Stimulated activated naive CD8-positive, alpha-beta T cell treated with anti-CD3 and anti-CD28 coated beads, Interleukin-15, Interleukin-2, amounts not matched to agents 100 U/mL and 50 U/mL, for 24 hours (primary cell): ENCODE data around the gene REP15.
"Not testable (repeated sequence)": the region's sequence is repeated elsewhere in the genome, so short reads cannot be mapped to it uniquely, and the experiment has no call there.

ENCODE experiments used
- ATAC-seq: fragments of 150-1000 bp; cut with Tn5 transposase; one replicate; pipeline ENCODE4 v1.10.0; 2021
- DNase-seq: peaks from one replicate; pipeline ENCODE4 v3.0.0; 2021

REP15 gene

GRCh38 chr12:27696864-27697564 lies 767 bp downstream of the REP15 start:
- ATAC-seq, result no peak
- DNase-seq, result no peak

DNA sequence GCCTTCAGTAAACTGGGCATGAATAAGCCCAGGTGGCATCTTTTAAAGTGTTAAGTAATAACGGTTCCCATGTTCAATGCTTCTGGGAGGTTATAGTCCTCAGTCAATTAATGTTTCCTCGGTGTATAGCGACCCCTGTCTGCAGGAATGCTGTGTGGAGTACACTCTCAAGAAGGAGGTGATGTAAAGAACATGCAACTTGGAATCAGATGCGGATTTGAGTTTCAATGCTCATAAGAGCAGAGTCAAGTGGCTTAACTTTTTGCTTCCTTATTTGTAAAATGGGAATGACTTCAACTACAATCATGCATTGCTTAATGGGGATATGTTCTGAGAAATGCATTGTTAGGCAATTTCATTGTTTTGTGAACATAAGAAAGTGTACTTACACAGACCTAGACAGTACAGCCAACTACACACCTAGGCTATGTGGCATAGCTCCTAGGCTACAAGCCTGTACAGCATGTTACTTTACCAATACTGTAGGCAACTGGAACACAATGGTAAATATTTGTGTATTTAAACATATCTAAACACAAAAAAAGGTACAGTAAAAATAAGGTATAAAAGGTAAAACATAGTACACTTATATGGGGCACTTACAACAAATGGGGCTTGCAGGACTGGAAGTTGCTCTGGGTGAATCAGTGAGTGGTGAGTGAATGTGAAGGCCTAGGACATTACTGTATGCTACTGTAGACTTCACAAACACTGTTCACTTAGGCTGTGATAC lies 7.6 kb downstream of the REP15 start:
- peak; percentile 92 for ATAC-seq
- DNase-seq, result peak; percentile 77

DNA sequence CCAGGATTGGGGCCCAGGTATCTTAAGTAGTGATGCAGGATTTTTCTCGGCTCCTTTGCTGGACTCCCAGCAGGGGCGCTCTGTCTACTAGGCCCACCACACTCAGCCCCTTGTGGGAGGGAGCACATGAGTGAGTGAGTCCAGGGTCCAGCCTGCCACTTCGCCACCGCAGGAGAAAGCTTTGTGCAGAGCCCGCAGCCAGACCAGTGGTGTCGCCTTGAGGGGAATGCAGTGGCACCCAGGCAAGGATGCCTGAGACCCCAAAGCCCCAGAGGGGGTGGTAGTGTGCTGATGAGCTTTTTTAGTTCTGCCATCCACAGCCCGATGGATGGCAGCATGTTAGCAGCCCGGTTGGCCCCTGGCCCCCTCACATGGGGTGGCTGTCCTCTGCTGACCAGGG lies 9.0 kb downstream of the REP15 start:
- ATAC-seq (no peak), DNase-seq (no peak)

- no peak for ATAC-seq
- no peak for DNase-seq
Measured at GRCh38 chr12:27707216-27707615, 11.0 kb downstream of the REP15 start.

DNA sequence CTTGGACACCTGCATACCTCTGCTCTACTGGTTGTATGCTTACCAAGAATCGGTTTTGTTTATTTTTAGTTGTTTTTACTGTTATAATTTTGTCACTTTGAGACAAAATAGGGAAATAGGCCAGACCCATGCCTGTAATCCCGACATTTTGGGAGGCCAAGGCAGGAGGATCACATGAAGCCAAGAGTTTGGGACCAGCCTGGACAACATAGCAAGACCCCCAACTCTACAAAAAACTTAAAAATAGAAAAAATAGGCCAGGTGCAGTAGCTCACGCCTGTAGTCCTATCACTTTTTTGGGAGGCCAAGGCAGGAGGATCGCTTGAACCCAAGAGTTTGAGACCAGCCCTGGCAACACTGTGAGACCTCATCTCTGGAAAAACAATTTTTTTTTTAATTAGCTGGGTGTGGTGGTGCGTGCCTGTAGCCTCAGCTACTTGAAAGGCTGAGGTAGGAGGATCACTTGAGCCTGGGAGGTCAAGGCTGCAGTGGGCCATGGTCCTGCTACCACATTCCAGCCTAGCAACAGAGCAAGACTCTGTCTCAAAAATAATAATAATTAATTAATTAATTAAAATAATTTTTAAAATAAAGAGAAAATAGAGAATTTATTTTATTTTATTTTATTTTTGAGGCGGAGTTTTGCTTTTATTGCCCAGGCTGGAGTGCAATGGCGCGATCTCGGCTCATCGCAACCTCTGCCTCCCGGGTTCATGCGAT lies 13.1 kb downstream of the REP15 start:
- ATAC-seq, result no peak

GRCh38 chr12:27709932-27710591 lies 13.8 kb downstream of the REP15 start:
- peak; percentile 25 for DNase-seq
- peak; percentile 45 for ATAC-seq

More for the DNA sequence above, 13.1 kb downstream of the REP15 start:
- DNase-seq, result no peak

GRCh38 chr12:27710592-27711316 lies 14.5 kb downstream of the REP15 start, which contains the start of gene MRPS35:
MRPS35 (plus strand) TSS chr12:27710832; CDS start chr12:27710844, 12 bp downstream.
- peak; percentile 99 for ATAC-seq
- DNase-seq, result peak; percentile 92

GRCh38 chr12:27711317-27711682 lies 15.1 kb downstream of the REP15 start:
- DNase-seq (peak; percentile 16), ATAC-seq (peak; percentile 30)

GRCh38 chr12:27711967-27712366 lies 15.7 kb downstream of the REP15 start:
- DNase-seq (no peak), ATAC-seq (no peak)

DNA sequence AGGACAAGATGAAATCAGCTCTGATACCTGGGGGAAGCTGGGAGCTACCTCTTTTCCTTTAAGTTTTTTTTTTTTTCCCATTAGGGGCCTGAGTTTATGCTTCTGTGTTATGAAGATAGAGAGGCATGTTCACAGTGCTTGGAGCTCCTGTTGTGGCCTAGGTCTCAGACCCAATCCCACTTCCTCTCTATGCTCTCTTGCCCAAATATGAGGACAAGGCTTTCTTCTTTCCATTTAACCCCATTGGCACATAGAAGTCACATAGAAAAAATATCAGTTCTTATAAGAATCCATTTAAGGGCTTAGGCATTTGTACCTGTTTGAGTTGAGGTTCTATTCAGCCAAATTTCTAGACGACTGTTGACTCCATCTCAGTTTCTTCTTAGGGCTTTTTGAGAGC lies 27.0 kb downstream of the REP15 start:
- DNase-seq, result no peak
- no peak for ATAC-seq

DNA sequence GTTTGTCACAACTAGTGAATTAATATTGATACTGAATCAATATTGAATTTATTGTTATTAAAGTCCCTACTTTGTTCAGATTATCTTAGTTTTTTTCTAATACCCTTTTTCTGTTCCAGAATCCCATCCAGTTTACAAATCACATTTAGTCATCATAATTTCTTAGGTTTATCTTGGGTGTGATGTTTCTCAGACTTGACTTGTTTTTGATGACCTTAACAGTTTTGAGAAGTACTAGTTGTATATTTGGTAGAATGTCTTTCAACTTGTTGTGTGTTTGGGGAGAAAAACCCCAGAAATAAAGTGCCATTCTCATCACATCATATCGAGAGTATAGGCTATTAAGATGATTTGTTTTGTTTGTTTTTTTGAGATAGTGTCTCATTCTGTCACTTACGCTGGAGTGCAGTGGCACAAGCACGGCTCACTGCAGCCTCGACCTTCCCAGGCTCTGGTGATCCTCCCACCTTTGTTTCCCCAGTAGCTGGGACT lies 33.9 kb downstream of the REP15 start:
- DNase-seq (no peak), ATAC-seq (no peak)

DNA sequence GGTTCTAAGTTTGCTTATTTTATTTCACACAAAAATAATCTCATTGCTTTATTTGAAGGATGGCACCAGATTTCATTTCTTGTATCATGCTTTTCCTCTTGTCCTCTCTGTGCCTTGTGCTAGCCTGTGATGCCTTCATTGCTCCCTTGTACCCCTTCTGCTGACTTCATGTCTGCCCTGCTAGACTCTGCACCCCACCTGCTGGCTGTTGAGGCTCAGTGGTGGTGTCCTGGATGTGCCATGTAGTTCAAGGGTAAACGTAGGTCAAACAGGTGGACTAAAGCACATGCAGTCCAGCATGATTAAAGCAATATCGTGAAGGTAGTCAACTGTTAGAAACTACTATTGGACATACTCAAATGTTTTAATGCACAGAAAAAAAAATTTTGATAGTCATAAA lies 36.0 kb downstream of the REP15 start:
- no peak for DNase-seq
- no peak for ATAC-seq

DNA sequence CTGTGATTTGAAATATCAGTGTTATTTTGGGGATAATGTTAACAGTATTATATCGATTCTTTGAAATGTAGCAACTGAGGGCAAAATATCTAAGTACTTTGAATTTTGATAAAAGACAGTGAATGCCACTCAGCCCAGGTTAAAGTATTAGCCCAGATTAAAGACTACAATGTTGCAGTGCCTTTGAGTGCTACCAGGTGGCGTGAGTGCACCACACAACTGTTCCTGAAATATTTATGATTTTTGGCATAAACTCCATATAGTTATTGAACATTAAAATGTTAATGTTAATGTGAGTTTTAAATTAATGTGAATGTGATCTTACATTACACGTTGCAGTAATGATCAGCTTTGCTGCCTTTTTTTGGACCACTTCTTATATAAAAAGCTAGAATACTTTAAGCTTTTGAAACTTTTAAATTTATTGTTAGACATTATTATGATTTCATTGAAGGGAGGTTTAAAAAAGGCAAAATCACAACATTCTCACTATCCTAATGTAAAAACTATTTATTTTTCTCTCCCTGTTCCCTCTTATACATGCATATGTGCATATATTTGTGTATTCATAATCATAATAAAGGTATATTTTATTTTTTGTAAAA lies 36.9 kb downstream of the REP15 start:
- ATAC-seq (no peak), DNase-seq (peak; percentile 15)

DNA sequence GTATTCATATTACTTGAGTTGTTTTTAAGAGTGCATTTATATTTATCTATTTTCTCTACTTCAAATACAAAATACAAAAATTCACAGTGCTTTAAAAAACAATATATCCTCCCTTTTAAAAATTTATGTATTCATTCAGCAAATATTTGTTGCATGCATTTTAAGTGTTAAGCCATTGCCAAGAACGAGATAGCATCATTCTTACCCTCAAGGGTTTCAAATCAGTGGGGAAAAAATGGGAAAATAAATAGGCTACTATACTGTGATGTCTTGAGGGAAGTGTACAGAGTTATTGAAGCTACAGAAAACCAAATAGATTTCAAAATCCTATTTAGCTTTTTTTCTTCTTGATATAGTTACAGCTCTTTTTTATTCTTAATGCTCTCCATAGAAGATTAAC lies 37.5 kb downstream of the REP15 start:
- ATAC-seq (no peak), DNase-seq (no peak)

DNA sequence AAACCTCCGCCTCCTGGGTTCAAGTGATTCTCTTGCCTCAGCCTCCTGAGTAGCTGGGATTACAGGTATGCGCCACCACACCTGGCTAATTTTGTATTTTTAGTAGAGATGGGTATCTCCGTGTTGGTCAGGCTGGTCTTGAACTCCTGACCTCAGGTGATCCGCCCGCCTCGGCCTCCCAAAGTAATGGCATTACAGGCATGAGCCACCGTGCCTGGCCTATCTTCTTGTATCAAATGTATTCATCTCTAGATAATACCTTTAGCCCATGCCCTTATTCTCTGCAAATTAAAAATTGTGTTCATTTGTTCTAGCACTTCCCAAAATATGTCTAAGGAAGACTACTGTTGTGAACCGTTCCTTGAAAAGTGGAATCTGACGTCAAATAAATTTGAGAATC lies 38.1 kb downstream of the REP15 start:
- DNase-seq, ATAC-seq: not testable (repeated sequence)

DNA sequence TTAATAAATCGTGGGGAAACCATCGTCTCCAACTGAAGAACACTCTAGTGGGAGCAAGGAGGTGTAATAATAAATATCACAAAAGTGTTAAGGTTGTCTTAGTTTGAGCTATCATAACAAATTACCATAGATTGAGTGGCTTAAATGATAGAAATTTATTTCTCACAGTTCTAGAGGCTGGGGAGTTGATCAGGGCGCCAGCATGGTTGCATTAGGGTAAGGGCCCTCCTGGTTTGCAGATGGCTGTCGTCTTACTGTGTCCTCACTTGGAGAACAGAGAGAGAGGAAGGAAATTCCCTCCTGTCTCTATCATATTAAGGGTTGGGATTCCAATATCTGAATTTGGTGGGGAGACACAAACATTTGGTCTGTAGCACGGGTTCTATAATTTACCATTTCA lies 47.4 kb downstream of the REP15 start:
- ATAC-seq, result no peak
- no peak for DNase-seq

DNA sequence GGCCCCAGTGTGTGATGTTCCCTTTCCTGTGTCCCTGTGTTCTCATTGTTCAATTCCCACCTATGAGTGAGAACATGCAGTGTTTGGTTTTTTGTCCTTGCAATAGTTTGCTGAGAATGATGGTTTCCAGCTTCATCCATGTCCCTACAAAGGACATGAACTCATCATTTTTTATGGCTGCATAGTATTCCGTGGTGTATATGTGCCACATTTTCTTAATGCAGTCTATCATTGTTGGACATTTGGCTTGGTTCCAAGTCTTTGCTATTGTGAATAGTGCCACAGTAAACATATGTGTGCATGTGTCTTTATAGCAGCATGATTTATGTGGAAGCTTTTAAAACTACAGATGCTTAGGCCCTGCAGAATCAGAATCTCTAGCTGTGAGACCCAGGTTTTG lies 49.5 kb downstream of the REP15 start:
- not testable (repeated sequence) for ATAC-seq, DNase-seq
